NCI-H345 treated with DMSO at 0.1 percent for 48 hours (cell line): Measurements from ENCODE around the gene HTR7.

Experiments
- DNase-seq: peaks from one replicate; lab custom pipeline; 2025; ENCODE audit not compliant: unreplicated experiment; lab: John Stamatoyannopoulos, UW

Gene HTR7

GRCh38 chr10:90743291-90743690 lies 114.5 kb downstream of the HTR7 start:
- no peak for DNase-seq

- no peak for DNase-seq
Observed at GRCh38 chr10:90741926-90742565, 115.8 kb downstream of the HTR7 start.

GRCh38 chr10:90740265-90740664 lies 117.6 kb downstream of the HTR7 start:
- DNase-seq: no peak

DNA sequence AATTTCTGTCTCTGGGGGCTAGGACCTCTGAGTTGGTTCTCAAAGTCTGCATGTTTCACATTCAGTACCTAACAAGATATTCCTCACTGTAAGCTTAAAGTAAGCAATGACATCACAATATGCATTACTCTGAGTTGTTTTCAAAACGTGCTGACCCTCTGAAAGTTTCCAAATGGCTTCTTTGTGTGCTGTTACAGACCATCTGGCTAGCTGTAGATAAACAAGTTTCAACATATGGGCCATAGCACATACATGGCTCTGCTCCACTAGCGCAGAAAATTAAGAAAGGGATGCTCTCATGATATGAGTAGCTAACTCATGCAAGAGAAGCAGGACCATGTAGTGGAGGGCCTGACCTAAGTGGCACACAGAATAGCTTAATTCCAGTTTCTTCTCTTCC lies 119.0 kb downstream of the HTR7 start:
- DNase-seq: no peak

DNA sequence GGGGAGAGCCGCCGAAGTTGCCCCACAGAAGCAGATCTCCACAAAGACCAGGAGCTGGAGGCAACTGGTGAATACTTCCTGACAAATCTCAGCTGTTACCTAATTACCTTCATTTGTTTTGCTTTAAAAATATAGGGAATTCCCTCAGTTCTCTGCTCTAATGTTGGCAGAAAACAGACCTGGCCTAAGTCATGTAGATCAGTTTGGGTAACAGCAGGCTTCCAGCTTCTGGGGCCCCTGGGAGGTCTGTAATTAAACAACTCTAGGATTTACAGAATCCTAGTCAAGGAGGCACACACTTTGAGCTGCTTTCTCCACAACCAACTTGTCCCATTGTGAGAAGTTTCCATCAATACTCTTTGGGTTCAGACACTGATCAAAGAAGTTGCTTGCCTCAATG lies 123.4 kb downstream of the HTR7 start:
- DNase-seq: no peak

DNA sequence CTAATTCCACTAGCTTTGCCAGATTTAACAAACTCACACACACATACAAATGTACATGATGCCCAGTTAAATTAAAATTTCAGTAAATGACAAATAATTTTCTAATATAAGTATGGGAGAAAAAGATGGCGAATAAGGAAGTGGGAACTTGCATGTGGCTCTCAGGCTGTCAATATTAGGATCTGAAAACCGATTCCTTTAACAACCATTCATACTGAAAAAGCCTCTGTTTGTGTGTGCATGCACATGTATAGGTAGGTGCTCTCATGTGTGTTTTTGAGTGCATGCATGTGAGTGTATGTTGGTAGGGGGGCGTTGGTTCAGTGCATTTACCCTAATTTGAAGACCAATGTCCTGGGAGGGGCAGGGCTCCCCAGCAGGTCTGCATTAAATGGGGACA lies 125.3 kb downstream of the HTR7 start:
- DNase-seq: no peak

DNA sequence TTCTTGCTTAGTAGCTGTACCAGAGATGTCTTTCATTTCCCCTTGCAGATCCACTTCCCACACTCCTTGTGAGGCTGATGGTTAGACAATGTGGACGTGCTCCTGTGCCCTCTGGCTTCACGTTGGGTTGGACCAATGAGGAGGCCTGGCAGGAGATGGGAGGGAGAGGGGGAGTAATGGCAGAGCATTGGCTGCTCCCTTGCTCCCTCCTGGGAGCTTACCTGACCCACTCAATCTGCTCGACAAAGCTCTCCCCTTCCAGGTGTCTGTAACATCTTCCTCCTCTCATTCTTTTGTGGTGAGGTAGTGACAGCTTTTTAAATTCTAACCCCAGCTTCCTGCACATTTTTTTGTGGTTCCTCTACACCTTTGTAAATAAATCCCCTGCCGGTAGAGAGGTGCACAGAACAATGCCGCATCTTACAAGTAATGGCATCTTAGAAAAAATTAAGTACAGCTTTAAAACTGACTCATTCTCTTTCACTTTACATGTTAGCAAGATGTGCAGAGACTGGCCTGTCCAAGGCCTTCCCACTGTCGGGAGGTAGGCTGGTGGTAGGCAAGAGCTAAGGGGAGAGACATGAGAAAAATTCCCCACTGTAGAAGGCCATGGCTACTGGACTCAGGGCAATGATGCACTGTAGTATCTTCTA lies 134.3 kb downstream of the HTR7 start:
- DNase-seq: no peak

- DNase-seq: no peak
Observed at GRCh38 chr10:90722832-90723231, 135.0 kb downstream of the HTR7 start.

- no peak for DNase-seq
Observed at GRCh38 chr10:90718182-90718581, 139.7 kb downstream of the HTR7 start.

DNA sequence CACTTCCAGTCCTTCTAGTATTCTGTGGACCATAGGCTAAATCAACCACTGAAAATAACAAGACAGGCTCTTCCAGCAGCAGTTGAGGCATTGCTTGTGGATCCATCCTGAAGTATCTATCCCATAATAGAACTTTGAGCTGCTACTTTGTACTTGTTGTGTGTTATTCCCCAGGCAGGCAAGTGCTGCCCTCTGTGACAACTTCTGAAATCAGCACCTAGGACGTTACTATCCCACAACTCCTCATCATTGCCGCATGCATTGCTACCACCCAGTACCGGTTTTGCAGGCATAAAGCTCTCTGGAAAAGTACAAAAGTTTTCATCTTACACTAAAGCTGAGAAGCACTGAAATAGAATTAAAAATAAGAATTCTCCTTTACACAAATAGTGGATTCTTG lies 145.3 kb downstream of the HTR7 start:
- no peak for DNase-seq

DNA sequence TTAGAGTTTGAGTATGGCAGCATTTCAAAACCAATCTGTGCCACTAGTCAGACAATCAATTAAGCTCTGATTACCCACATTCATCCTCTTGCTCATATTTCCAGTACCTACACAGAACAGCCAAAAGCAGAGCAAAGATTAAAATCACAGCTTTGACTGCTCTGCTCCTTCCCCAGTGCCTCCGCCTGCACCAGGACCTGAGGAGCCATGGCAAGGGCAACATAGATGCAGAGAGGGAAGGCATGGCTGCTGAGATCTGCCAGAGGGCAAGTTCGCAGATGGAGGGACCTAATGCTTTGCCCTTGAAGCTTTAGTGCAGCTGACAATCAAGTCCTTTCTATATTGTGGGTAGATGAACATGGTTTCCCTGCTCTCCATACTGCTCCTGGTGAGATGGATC lies 148.1 kb downstream of the HTR7 start:
- no peak for DNase-seq

GRCh38 chr10:90707657-90708056 lies 150.2 kb downstream of the HTR7 start:
- no peak for DNase-seq

- DNase-seq: no peak
Observed at GRCh38 chr10:90701428-90701827, 156.4 kb downstream of the HTR7 start.

- no peak for DNase-seq
Observed at GRCh38 chr10:90695915-90696676, 161.7 kb downstream of the HTR7 start.
